Fibroblast of mammary gland (primary cell): ENCODE results near the gene CYB5B.

Experiments
- DNase-seq: peaks from one replicate; pipeline ENCODE4 v3.0.0-alpha.2; 2010; ENCODE audit warnings: low read depth
- H3K4me3 ChIP-seq: 2 replicates; pipeline ENCODE4 v1.5.1; 2011; ENCODE audit warnings: low read depth, mild to moderate bottlenecking, low read length, moderate library complexity; ENCODE audit not compliant: control insufficient read depth
- TF ChIP-seq, protein P1 (sequence below): conservative IDR thresholded peaks from 2 replicates; pipeline ENCODE4 v1.5.1; 2011; ENCODE audit warnings: low read depth, low read length, inconsistent platforms; ENCODE audit not compliant: control insufficient read depth, insufficient read depth

Gene CYB5B

DNA sequence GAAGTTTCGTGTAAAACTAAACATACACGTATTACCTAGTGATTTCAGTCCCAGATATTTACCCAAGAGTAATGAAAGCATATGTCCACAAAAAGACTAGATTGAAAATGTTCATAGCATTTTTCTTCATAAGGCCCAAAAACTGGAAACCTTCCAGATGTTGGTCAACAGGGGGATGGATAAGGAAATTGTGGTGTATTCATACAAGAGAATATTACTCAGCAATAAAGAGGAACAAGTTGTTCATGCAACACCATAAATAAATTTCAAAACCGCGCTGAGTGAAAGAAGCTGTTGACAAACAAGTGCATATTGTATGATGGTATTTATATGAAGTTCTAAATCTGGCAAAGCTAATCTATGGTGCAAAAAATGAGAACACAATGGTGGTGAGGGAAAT, 87.2 kb downstream of the CYB5B start:
- DNase-seq: no peak
- no peak overlapping the region for H3K4me3 ChIP-seq
- TF ChIP-seq, protein P1, sequence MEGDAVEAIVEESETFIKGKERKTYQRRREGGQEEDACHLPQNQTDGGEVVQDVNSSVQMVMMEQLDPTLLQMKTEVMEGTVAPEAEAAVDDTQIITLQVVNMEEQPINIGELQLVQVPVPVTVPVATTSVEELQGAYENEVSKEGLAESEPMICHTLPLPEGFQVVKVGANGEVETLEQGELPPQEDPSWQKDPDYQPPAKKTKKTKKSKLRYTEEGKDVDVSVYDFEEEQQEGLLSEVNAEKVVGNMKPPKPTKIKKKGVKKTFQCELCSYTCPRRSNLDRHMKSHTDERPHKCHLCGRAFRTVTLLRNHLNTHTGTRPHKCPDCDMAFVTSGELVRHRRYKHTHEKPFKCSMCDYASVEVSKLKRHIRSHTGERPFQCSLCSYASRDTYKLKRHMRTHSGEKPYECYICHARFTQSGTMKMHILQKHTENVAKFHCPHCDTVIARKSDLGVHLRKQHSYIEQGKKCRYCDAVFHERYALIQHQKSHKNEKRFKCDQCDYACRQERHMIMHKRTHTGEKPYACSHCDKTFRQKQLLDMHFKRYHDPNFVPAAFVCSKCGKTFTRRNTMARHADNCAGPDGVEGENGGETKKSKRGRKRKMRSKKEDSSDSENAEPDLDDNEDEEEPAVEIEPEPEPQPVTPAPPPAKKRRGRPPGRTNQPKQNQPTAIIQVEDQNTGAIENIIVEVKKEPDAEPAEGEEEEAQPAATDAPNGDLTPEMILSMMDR: no peak

DNA sequence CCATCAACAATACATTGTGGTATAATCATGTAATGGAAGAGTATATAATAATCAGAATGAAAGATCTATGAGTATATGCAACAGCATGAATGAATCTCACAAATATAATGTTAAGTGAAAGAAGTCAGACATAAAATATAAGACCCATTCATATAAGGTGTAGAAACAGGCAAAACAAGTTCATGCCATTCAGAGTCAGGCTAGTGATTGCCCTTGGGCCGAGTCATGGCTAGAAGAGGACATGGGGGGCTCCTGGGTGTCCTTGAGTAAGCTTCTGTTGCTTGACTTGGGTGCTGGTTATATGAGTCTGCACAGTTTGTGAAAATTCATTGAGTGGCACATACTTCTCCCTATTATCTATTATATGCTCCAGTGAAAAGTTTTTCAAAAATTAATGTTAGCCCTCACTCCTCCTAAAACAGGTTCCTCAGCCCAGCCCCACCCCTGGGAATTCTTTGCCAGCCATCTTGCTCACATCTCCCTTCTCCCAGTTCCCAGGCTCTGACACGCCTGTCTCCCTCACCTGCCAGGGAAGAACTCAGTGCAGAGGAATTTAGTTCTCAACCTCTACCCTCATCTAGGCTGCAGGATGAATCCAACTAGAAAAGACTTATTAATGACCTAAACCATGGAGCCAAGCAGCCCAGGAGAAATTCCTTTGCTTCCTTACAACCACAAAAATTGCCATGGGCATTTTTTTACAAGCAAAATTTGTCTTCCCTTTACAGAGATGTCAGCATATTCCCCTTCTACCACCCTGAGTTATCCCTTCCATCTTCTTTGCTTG, 89.0 kb downstream of the CYB5B start:
- TF ChIP-seq, protein P1: no peak
- no peak overlapping the region for H3K4me3 ChIP-seq
- peak; percentile 23 for DNase-seq

DNA sequence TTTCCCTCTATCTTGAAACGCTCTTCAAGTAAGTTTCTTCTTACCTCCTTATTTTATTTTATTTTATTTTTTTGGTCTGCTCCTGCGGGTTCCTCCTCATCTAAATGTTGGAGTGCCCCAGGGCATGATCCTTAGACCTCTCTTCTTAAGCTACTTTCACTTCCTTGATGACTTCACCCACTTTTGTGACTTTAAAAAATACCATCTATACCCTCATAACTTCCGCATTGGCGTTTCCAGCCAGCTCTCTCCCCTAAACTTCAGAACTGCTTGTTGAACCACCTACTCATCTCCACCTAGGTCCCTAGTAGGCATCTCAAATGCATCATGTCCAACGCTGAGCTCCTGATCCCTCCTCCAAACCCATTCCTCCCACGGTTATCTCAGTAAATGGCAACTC, 89.9 kb downstream of the CYB5B start:
- no peak for DNase-seq
- TF ChIP-seq, protein P1: no peak
- no peak overlapping the region for H3K4me3 ChIP-seq
